WERI-Rb-1 (cell line): ENCODE measurements around the gene CMTM5.

Source experiments
- DNase-seq: peaks from one replicate; pipeline ENCODE4 v3.0.0-alpha.2; 2020
- H3K27ac ChIP-seq: fragments of 250-450 bp; sonication (Bioruptor Pico); 2 replicates; pipeline ENCODE4 v1.5.1; 2020; ENCODE audit warnings: mild to moderate bottlenecking, moderate library complexity
- H3K27me3 ChIP-seq: fragments of 250-450 bp; sonication (Bioruptor Pico); 2 replicates; pipeline ENCODE4 v1.5.1; 2021; ENCODE audit warnings: mild to moderate bottlenecking, low read depth, moderate library complexity; ENCODE audit not compliant: insufficient read depth, severe bottlenecking
- H3K36me3 ChIP-seq: fragments of 250-450 bp; sonication (Bioruptor Pico); 2 replicates; pipeline ENCODE4 v1.5.1; 2020; ENCODE audit warnings: mild to moderate bottlenecking, moderate library complexity
- H3K4me3 ChIP-seq: 2 replicates; pipeline ENCODE4 v1.5.1; 2011; ENCODE audit warnings: low read depth, mild to moderate bottlenecking, control low read depth, low read length
- H3K9me3 ChIP-seq: fragments of 250-450 bp; sonication (Bioruptor Pico); 2 replicates; pipeline ENCODE4 v1.5.1; 2021; ENCODE audit warnings: mild to moderate bottlenecking, moderate library complexity; ENCODE audit not compliant: severe bottlenecking
- CTCF ChIP-seq: IDR thresholded peaks from 2 replicates; pipeline ENCODE4 v1.5.1; 2011; ENCODE audit warnings: low read depth, mild to moderate bottlenecking, control low read depth, inconsistent platforms, low read length

Gene CMTM5

GRCh38 chr14:23356662-23357061 is 20.2 kb upstream of the CMTM5 start:
- TF ChIP-seq CTCF = no peak
- Histone ChIP-seq H3K27ac (no peak overlapping the region), H3K36me3 (peaks cover 53% of the 10 kb centered on the region)

GRCh38 chr14:23357261-23357660 is 19.6 kb upstream of the CMTM5 start:
- Histone ChIP-seq H3K9me3 (no peaks in the 10 kb centered on the region), H3K27ac (no peak overlapping the region), H3K4me3 (no peak overlapping the region), H3K27me3 (no peaks in the 10 kb centered on the region), H3K36me3 (peaks cover 53% of the 10 kb centered on the region)
- no peak for DNase-seq
- TF ChIP-seq CTCF = no peak

More at GRCh38 chr14:23356662-23357061, 20.2 kb upstream of the CMTM5 start:
- Histone ChIP-seq H3K27me3 (no peaks in the 10 kb centered on the region), H3K4me3 (no peak overlapping the region), H3K9me3 (no peaks in the 10 kb centered on the region)
- no peak for DNase-seq

GRCh38 chr14:23358042-23358441 is 18.8 kb upstream of the CMTM5 start:
- Histone ChIP-seq H3K36me3 (peaks cover 54% of the 10 kb centered on the region), H3K27ac (peak overlapping the region; percentile 45), H3K9me3 (no peaks in the 10 kb centered on the region), H3K4me3 (no peak overlapping the region), H3K27me3 (no peaks in the 10 kb centered on the region)
- DNase-seq = no peak
- TF ChIP-seq CTCF = no peak

GRCh38 chr14:23358553-23359166 is 18.2 kb upstream of the CMTM5 start:
- H3K36me3 ChIP-seq = peaks cover 60% of the 10 kb centered on the region
- H3K4me3 ChIP-seq = no peak overlapping the region
- H3K27me3 ChIP-seq = no peaks in the 10 kb centered on the region
- no peak for TF ChIP-seq CTCF
- no peak for DNase-seq
- no peaks in the 10 kb centered on the region for H3K9me3 ChIP-seq
- H3K27ac ChIP-seq = peak overlapping the region; percentile 45

GRCh38 chr14:23359167-23359626 is 17.6 kb upstream of the CMTM5 start:
- H3K36me3 ChIP-seq = peaks cover 65% of the 10 kb centered on the region
- H3K4me3 ChIP-seq = no peak overlapping the region
- H3K9me3 ChIP-seq = no peaks in the 10 kb centered on the region
- peak overlapping the region; percentile 45 for H3K27ac ChIP-seq
- no peak for TF ChIP-seq CTCF
- DNase-seq = no peak
- H3K27me3 ChIP-seq = no peaks in the 10 kb centered on the region
